Measurements from ENCODE around the gene CORO2A. TPM values are rescaled to one million over a fixed set of nuclear protein-coding genes. Genes with fewer than 3 reads are reported as not detected.

Gene CORO2A
- total RNA-seq, 1 donor from 2014 or later = 6.0 TPM

- Mint-ChIP-seq H3K36me3 (ENCODE audit: insufficient read depth) (no peaks in the 10 kb centered on the region), H3K27me3 (peaks cover 2% of the 10 kb centered on the region), H3K27ac (no peak overlapping the region), H3K9me3 (ENCODE audit: low read depth) (no peaks in the 10 kb centered on the region), H3K4me3 (ENCODE audit: low read depth) (no peak overlapping the region), H3K4me1 (ENCODE audit: low read depth) (peaks cover 17% of the 10 kb centered on the region)
- TF ChIP-seq, protein P1, sequence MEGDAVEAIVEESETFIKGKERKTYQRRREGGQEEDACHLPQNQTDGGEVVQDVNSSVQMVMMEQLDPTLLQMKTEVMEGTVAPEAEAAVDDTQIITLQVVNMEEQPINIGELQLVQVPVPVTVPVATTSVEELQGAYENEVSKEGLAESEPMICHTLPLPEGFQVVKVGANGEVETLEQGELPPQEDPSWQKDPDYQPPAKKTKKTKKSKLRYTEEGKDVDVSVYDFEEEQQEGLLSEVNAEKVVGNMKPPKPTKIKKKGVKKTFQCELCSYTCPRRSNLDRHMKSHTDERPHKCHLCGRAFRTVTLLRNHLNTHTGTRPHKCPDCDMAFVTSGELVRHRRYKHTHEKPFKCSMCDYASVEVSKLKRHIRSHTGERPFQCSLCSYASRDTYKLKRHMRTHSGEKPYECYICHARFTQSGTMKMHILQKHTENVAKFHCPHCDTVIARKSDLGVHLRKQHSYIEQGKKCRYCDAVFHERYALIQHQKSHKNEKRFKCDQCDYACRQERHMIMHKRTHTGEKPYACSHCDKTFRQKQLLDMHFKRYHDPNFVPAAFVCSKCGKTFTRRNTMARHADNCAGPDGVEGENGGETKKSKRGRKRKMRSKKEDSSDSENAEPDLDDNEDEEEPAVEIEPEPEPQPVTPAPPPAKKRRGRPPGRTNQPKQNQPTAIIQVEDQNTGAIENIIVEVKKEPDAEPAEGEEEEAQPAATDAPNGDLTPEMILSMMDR (IDR thresholded peaks at IDR 0.05; ENCODE audit: unreplicated experiment) = no peak
- DNase-seq (ENCODE audit: low spot score, unreplicated experiment) = no peak
Observed at GRCh38 chr9:98172604-98173003, 19.8 kb downstream of the CORO2A start.

DNA sequence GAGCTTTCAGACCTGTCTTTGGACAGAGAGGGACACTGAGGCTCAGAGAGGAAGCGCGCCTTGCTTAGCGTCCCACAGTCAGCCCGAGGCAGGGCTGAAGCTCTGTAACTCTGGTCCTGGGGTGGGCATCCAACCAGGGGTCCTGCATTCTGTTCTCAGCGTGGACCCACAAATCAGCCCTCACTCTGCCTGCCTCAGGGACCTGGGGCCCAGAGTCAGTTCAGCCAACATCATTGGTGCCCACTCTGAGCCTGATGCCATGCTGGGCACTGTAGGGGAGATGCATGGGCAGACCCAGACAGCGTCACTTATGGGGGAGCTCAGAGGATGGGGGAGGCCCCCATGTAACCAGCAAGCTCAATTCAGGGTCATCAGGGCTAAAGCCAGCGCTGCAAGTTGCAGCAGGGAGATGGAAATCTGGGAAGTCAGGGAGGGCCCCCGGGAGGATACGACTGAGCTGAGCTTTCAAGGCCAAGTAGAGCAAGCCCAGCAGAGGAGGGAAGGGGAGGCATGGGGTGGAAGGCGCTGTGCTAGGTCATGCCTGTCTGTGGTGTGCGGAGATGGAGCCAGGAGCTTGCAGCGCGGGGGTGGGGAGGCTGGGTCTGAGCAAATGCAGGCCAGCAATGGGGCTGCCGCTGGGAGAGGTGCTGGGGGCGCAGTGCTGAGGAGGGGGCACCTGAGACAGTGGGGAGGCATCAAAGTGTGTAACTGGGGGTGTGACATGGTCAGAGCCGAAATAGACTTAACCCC, 21.1 kb downstream of the CORO2A start:
- Mint-ChIP-seq H3K4me3 (ENCODE audit: low read depth) (no peak overlapping the region), H3K36me3 (ENCODE audit: insufficient read depth) (no peaks in the 10 kb centered on the region), H3K4me1 (ENCODE audit: low read depth) (peaks cover 10% of the 10 kb centered on the region), H3K9me3 (ENCODE audit: low read depth) (no peaks in the 10 kb centered on the region), H3K27me3 (peaks cover 2% of the 10 kb centered on the region), H3K27ac (no peak overlapping the region)
- TF ChIP-seq, protein P1 (IDR thresholded peaks at IDR 0.05; ENCODE audit: unreplicated experiment) = no peak
- DNase-seq (ENCODE audit: low spot score, unreplicated experiment) = no peak

DNA sequence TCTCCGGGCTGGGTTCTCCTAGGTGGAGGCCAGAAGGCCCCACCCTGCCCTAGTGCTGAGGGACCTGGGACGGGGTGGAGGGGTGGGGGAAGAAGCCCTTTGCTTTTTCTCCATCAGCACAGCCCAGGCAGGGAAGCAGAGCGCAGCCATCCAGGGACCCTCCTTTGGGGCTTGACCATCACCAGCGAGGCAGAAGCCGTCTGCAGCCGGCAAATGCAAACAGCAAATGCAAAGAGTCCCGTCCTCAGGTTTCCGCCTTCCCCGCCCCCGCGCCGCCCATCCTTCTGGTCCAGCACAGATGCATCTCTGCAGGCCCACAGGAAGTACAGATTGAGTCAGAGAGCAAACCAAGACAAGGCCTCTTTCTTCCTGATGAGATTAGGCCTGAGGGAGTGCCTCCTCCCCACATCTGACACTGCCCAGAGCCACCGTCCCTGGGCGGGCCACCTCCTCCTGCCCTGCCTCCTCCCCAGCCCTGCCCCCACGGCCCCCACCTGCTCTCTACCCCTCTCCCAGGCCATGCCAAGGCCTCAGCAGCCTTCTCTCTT, 23.4 kb downstream of the CORO2A start:
- peaks cover 10% of the 10 kb centered on the region for H3K4me1 Mint-ChIP-seq (ENCODE audit: low read depth)
- DNase-seq (ENCODE audit: low spot score, unreplicated experiment) = no peak
- TF ChIP-seq, protein P1 (IDR thresholded peaks at IDR 0.05; ENCODE audit: unreplicated experiment) = no peak
- H3K27ac Mint-ChIP-seq = no peak overlapping the region
- H3K9me3 Mint-ChIP-seq (ENCODE audit: low read depth) = no peaks in the 10 kb centered on the region
- no peaks in the 10 kb centered on the region for H3K36me3 Mint-ChIP-seq (ENCODE audit: insufficient read depth)
- no peak overlapping the region for H3K4me3 Mint-ChIP-seq (ENCODE audit: low read depth)
- peaks cover 2% of the 10 kb centered on the region for H3K27me3 Mint-ChIP-seq

- no peak for DNase-seq (ENCODE audit: low spot score, unreplicated experiment)
- no peak overlapping the region for H3K27ac Mint-ChIP-seq
- no peak overlapping the region for H3K4me3 Mint-ChIP-seq (ENCODE audit: low read depth)
- H3K9me3 Mint-ChIP-seq (ENCODE audit: low read depth) = no peaks in the 10 kb centered on the region
- TF ChIP-seq, protein P1 (IDR thresholded peaks at IDR 0.05; ENCODE audit: unreplicated experiment) = no peak
- H3K36me3 Mint-ChIP-seq (ENCODE audit: insufficient read depth) = no peaks in the 10 kb centered on the region
- H3K4me1 Mint-ChIP-seq (ENCODE audit: low read depth) = peaks cover 10% of the 10 kb centered on the region
- H3K27me3 Mint-ChIP-seq = peaks cover 2% of the 10 kb centered on the region
Observed at GRCh38 chr9:98168153-98168780, 24.2 kb downstream of the CORO2A start.

- Mint-ChIP-seq H3K4me3 (ENCODE audit: low read depth) (no peak overlapping the region), H3K4me1 (ENCODE audit: low read depth) (peaks cover 2% of the 10 kb centered on the region), H3K27me3 (no peaks in the 10 kb centered on the region), H3K9me3 (ENCODE audit: low read depth) (no peaks in the 10 kb centered on the region), H3K27ac (no peak overlapping the region), H3K36me3 (ENCODE audit: insufficient read depth) (no peaks in the 10 kb centered on the region)
- TF ChIP-seq, protein P1 (IDR thresholded peaks at IDR 0.05; ENCODE audit: unreplicated experiment) = no peak
- no peak for DNase-seq (ENCODE audit: low spot score, unreplicated experiment)
Observed at GRCh38 chr9:98164912-98165311, 27.5 kb downstream of the CORO2A start.
